HG02884 (cell line): ENCODE measurements around the gene TICAM2.

Experiments used
- ATAC-seq: cut with Tn5 transposase; IDR thresholded peaks from one replicate; pipeline ENCODE4 v1.9.1; 2021; ENCODE audit warnings: mild to moderate bottlenecking, moderate library complexity; ENCODE audit not compliant: unreplicated experiment

TICAM2 gene

DNA sequence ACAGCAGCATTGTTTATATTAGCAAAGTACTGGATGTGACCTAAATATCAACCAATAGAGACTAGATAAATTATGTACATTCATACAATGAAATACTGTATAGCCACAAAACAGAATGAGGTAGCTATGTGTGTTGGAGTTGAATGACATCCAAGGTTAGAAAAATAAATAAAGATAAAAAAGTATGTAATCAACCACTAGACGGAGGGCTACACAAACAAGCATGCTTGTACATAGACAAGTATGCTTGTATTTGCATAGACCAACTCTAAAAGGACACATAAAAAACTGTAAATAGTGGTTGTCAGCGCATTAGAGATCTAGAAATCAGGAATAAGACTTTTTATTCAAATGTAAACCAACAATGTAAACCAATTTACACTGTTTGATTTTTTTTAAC is 60.7 kb downstream of the TICAM2 start:
- no peak for ATAC-seq

GRCh38 chr5:115535479-115536035 is 66.7 kb downstream of the TICAM2 start:
- ATAC-seq = no peak

GRCh38 chr5:115532517-115532916 is 69.8 kb downstream of the TICAM2 start:
- ATAC-seq = no peak

DNA sequence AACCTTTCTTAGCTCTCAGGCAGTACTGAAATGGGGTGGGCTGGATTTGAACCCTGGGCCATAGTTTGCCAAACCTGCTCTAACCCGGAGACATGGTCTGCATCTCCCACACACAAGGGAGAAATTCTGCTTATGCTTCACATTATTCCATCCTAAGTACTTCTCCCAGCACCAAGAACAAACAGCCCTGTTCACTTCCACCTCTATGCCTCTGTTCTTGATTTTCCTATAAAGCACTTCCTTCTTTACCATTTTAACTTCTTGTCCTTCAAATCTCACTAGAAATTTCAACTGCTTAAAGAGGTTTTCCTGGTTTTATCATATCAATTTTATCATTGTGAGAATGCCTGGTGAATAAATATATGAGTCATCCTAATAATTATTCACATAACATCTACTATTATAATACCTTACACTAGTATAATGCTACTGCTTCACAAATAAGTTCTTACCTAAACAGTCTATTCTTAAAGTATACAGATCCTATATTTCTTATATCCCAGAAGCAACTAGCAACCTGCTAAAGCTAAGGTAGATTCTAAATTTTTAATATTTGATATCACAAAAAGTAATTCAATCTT is 70.4 kb downstream of the TICAM2 start:
- ATAC-seq = no peak

DNA sequence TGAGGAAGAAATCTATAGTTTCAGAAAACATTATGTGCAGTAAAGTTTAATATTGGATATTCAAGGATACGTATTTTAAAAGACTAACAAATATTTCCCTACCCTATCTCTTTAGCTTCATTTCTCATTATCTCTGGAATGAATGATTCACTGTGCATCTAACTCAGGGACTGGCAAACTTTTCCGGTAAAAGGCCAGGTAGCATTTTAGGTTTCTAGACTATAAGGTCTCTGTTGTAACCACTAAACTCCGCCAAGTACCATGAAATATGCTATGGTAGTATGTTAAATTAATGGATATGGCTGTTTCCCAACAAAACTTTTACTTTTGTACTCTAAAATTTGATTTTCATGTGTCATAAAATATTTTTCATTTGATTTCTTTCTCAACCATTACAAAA is 70.9 kb downstream of the TICAM2 start:
- ATAC-seq = no peak

DNA sequence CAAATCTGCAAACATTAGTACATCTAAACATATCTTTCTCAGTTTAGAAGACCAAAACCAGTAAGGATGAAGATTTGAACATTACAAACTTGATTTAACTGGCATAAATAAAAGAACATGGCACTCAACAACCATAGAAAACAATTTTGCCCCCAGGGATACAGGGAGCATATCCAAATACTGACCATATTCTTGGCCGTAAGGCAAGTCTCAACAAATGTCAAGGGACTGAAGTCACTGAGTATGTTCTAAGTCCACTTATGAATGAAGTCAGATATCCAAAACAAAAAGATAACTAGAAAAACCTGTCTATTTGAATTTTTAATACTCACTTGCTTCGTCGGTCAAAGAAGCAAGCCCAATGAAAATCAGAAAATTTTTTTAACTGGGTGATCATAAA is 71.9 kb downstream of the TICAM2 start:
- ATAC-seq = no peak
